Measurements from ENCODE around the gene AUH.

The AUH gene

GRCh38 chr9:91243029-91243428, 118.7 kb downstream of the AUH start:
- DNase-seq: no peak

GRCh38 chr9:91241909-91242308, 119.8 kb downstream of the AUH start:
- no peak for DNase-seq

- no peak for DNase-seq
Observed at GRCh38 chr9:91240596-91241165, 121.0 kb downstream of the AUH start.

- DNase-seq: no peak
Observed at GRCh38 chr9:91239367-91240111, 122.2 kb downstream of the AUH start.

- DNase-seq: no peak
Observed at GRCh38 chr9:91234523-91234922, 127.2 kb downstream of the AUH start.

GRCh38 chr9:91231619-91232018, 130.1 kb downstream of the AUH start:
- DNase-seq: no peak

- DNase-seq: no peak
Observed at GRCh38 chr9:91223000-91223399, 138.7 kb downstream of the AUH start.

- no peak for DNase-seq
Observed at GRCh38 chr9:91222457-91222856, 139.3 kb downstream of the AUH start.

GRCh38 chr9:91221332-91221731, 140.4 kb downstream of the AUH start:
- DNase-seq: no peak

- DNase-seq: no peak
Observed at GRCh38 chr9:91220491-91221135, 141.1 kb downstream of the AUH start.

- no peak for DNase-seq
Observed at GRCh38 chr9:91220021-91220420, 141.7 kb downstream of the AUH start.

GRCh38 chr9:91219557-91219956, 142.2 kb downstream of the AUH start:
- DNase-seq: no peak

- DNase-seq: no peak
Observed at GRCh38 chr9:91217388-91217787, 144.3 kb downstream of the AUH start.

GRCh38 chr9:91214867-91215266, 146.9 kb downstream of the AUH start:
- no peak for DNase-seq

GRCh38 chr9:91214086-91214485, 147.6 kb downstream of the AUH start:
- DNase-seq: no peak

GRCh38 chr9:91212596-91213243, 149.0 kb downstream of the AUH start:
- no peak for DNase-seq

- no peak for DNase-seq
Observed at GRCh38 chr9:91211919-91212318, 149.8 kb downstream of the AUH start.

GRCh38 chr9:91211414-91211813, 150.3 kb downstream of the AUH start:
- no peak for DNase-seq

GRCh38 chr9:91210318-91210717, 151.4 kb downstream of the AUH start:
- no peak for DNase-seq

- DNase-seq: no peak
Observed at GRCh38 chr9:91208837-91209236, 152.9 kb downstream of the AUH start.

GRCh38 chr9:91208419-91208745, 153.3 kb downstream of the AUH start:
- no peak for DNase-seq

- no peak for DNase-seq
Observed at GRCh38 chr9:91207729-91208418, 153.8 kb downstream of the AUH start.

GRCh38 chr9:91207397-91207728, 154.4 kb downstream of the AUH start:
- DNase-seq: no peak

GRCh38 chr9:91206806-91207205, 154.9 kb downstream of the AUH start:
- no peak for DNase-seq
